ENCODE measurements around the gene SPAST.
A peak's percentile ranks its signal among the peaks of the same experiment; 100 is the strongest.
"Not testable (repeated sequence)": the region's sequence is repeated elsewhere in the genome, so short reads cannot be mapped to it uniquely, and the experiment has no call there.

Gene SPAST

GRCh38 chr2:32063310-32064020, at the start of gene SPAST:
TSS of gene SPAST (plus strand) at chr2:32063556. CDS start at chr2:32063832, 276 bp downstream.
- peak; percentile 95 to 96 for ATAC-seq

GRCh38 chr2:32018789-32019482, 44.4 kb upstream of the SPAST start:
- ATAC-seq, result not testable (repeated sequence)

- ATAC-seq, result peak in 1 of 2 donors; percentile 24
Observed at GRCh38 chr2:32034198-32034887, 29.0 kb upstream of the SPAST start.

- peak; percentile 94 to 98 for ATAC-seq
Observed at GRCh38 chr2:32039447-32040219, 23.7 kb upstream of the SPAST start, which contains the start of gene DPY30. TSS of gene DPY30 (minus strand) at chr2:32039805. CDS start at chr2:32039456, 349 bp downstream.

- no peak for ATAC-seq
Observed at GRCh38 chr2:32043561-32043960, 19.8 kb upstream of the SPAST start.

- no peak for ATAC-seq
Observed at GRCh38 chr2:32051836-32052439, 11.4 kb upstream of the SPAST start.

- ATAC-seq, result not testable (repeated sequence)
Observed at GRCh38 chr2:32054583-32054982, 8.8 kb upstream of the SPAST start.

GRCh38 chr2:32058130-32058529, 5.2 kb upstream of the SPAST start:
- ATAC-seq, result no peak

GRCh38 chr2:32060266-32060665, 3.1 kb upstream of the SPAST start:
- ATAC-seq, result no peak

GRCh38 chr2:32061430-32061829, 1.9 kb upstream of the SPAST start:
- no peak for ATAC-seq

GRCh38 chr2:32061973-32062861, 1.1 kb upstream of the SPAST start:
- ATAC-seq, result no peak

GRCh38 chr2:32064021-32064601, 755 bp downstream of the SPAST start:
- no peak for ATAC-seq

GRCh38 chr2:32064713-32065112, 1.4 kb downstream of the SPAST start:
- ATAC-seq, result no peak

GRCh38 chr2:32067549-32067948, 4.2 kb downstream of the SPAST start:
- ATAC-seq, result no peak

- no peak for ATAC-seq
Observed at GRCh38 chr2:32074134-32074506, 10.8 kb downstream of the SPAST start.

- ATAC-seq, result no peak
Observed at GRCh38 chr2:32095671-32096070, 32.3 kb downstream of the SPAST start.

GRCh38 chr2:32108111-32108510, 44.8 kb downstream of the SPAST start:
- ATAC-seq, result no peak

- ATAC-seq, result peak; percentile 82 to 85
Observed at GRCh38 chr2:32118055-32118454, 54.7 kb downstream of the SPAST start.

GRCh38 chr2:32119161-32119560, 55.8 kb downstream of the SPAST start:
- ATAC-seq, result no peak

- ATAC-seq, result no peak
Observed at GRCh38 chr2:32124660-32125059, 61.3 kb downstream of the SPAST start.

GRCh38 chr2:32128636-32129035, 65.3 kb downstream of the SPAST start:
- ATAC-seq, result no peak

Measured in activated CD4-positive, CD25-positive, alpha-beta regulatory T cell treated with anti-CD3 and anti-CD28 coated beads, Interleukin-2, amount 50 U/mL, for 24 hours (primary cell).